ENCODE measurements around the gene TBC1D8. TPM values are rescaled to one million over a fixed set of nuclear protein-coding genes. Genes with fewer than 3 reads are reported as not detected.

The TBC1D8 gene
- total and polyA plus RNA-seq, 4 donors = 10.4 to 38.6 (median 13.4) TPM

DNA sequence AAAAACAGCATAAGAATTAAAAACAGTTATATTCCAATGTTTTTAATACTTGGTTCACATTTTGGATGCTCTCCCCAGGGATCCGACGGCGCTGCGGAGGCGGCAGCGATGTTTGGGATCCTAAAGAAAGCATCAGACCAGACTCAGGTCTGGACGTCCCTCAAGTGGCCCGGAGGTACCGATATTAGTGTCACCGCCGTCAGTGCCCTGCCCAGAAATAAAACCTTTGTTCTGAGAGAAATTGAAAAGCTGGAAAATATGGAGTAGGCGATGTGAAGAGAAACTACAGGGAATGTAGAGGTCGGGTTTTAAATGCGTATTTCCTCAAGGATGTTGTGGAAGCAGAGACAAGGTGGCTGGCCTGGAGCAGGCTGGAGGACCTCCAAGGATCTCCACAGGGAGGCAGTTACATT is 683 bp upstream of the TBC1D8 start:
- Histone ChIP-seq H3K9ac (ENCODE audit: low read depth in 1 of 2, low read length in 2 of 2) (peak overlapping the region; percentile 54 to 79), H3K27me3 (ENCODE audit: control insufficient read depth in 4 of 4, insufficient read depth in 4 of 4, low read length in 3 of 4) (no peaks in the 10 kb centered on the region), H3K9me3 (ENCODE audit: control insufficient read depth in 4 of 4, low read length in 3 of 4) (no peaks in the 10 kb centered on the region), H3K36me3 (ENCODE audit: control insufficient read depth in 4 of 4, insufficient read depth in 3 of 4, low read depth in 1 of 4, low read length in 3 of 4) (no peaks in the 10 kb centered on the region), H3K4me3 (ENCODE audit: low read depth in 1 of 3, low read length in 3 of 3) (peak overlapping the region; percentile 71 to 97 (median 85)), H3K27ac (ENCODE audit: low read depth in 1 of 2, low read length in 2 of 2) (peak overlapping the region; percentile 88 to 89), H3K4me1 (ENCODE audit: control insufficient read depth in 4 of 4, insufficient read depth in 4 of 4, low read length in 3 of 4) (peaks cover 11 to 36% (median 26%) of the 10 kb centered on the region in 4 donors)
- DNase-seq (ENCODE audit: low spot score) = no peak
- WGBS = 12% methylated on average over 14 of the region's 14 CpGs
- TF ChIP-seq, protein P1, sequence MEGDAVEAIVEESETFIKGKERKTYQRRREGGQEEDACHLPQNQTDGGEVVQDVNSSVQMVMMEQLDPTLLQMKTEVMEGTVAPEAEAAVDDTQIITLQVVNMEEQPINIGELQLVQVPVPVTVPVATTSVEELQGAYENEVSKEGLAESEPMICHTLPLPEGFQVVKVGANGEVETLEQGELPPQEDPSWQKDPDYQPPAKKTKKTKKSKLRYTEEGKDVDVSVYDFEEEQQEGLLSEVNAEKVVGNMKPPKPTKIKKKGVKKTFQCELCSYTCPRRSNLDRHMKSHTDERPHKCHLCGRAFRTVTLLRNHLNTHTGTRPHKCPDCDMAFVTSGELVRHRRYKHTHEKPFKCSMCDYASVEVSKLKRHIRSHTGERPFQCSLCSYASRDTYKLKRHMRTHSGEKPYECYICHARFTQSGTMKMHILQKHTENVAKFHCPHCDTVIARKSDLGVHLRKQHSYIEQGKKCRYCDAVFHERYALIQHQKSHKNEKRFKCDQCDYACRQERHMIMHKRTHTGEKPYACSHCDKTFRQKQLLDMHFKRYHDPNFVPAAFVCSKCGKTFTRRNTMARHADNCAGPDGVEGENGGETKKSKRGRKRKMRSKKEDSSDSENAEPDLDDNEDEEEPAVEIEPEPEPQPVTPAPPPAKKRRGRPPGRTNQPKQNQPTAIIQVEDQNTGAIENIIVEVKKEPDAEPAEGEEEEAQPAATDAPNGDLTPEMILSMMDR (IDR thresholded peaks at IDR 0.05; ENCODE audit: low read depth, low read length, missing input control) = no peak
- TF ChIP-seq, protein P2, sequence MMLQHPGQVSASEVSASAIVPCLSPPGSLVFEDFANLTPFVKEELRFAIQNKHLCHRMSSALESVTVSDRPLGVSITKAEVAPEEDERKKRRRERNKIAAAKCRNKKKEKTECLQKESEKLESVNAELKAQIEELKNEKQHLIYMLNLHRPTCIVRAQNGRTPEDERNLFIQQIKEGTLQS (IDR thresholded peaks at IDR 0.05) = no peak
- no peak for TF ChIP-seq GABPA (IDR thresholded peaks at IDR 0.05 in 1 of 2, conservative IDR thresholded peaks at IDR 0.05 in 1 of 2)
- no peak for TF ChIP-seq RXRA (IDR thresholded peaks at IDR 0.05)
- peak; percentile 2 for TF ChIP-seq SP1 (IDR thresholded peaks at IDR 0.05)
- no peak for TF ChIP-seq MAX (IDR thresholded peaks at IDR 0.05)
- TF ChIP-seq NR2F2 (IDR thresholded peaks at IDR 0.05) = no peak
- no peak for TF ChIP-seq JUND (IDR thresholded peaks at IDR 0.05)
- no peak for TF ChIP-seq TAF1 (conservative IDR thresholded peaks at IDR 0.05)

- Histone ChIP-seq H3K36me3 (ENCODE audit: control insufficient read depth in 4 of 4, insufficient read depth in 3 of 4, low read depth in 1 of 4, low read length in 3 of 4) (no peaks in the 10 kb centered on the region), H3K4me3 (ENCODE audit: low read depth in 1 of 3, low read length in 3 of 3) (peak overlapping the region; percentile 65 to 97 (median 74)), H3K27me3 (ENCODE audit: control insufficient read depth in 4 of 4, insufficient read depth in 4 of 4, low read length in 3 of 4) (no peaks in the 10 kb centered on the region), H3K4me1 (ENCODE audit: control insufficient read depth in 4 of 4, insufficient read depth in 4 of 4, low read length in 3 of 4) (peaks cover 12 to 37% (median 26%) of the 10 kb centered on the region in 4 donors), H3K27ac (ENCODE audit: low read depth in 1 of 2, low read length in 2 of 2) (peak overlapping the region; percentile 44 to 73), H3K9ac (ENCODE audit: low read depth in 1 of 2, low read length in 2 of 2) (peak overlapping the region; percentile 79 to 92), H3K9me3 (ENCODE audit: control insufficient read depth in 4 of 4, low read length in 3 of 4) (no peaks in the 10 kb centered on the region)
- no peak for TF ChIP-seq EGR1 (IDR thresholded peaks at IDR 0.05; ENCODE audit: low read depth in 2 of 2)
- TF ChIP-seq NR2F2 (IDR thresholded peaks at IDR 0.05) = no peak
- no peak for TF ChIP-seq RXRA (IDR thresholded peaks at IDR 0.05)
- TF ChIP-seq, protein P1 (IDR thresholded peaks at IDR 0.05; ENCODE audit: low read depth, low read length, missing input control) = no peak
- peak; percentile 2 to 26 for TF ChIP-seq RAD21 (IDR thresholded peaks at IDR 0.05)
- 1% methylated on average over 76 of the region's 76 CpGs for WGBS
- DNase-seq (ENCODE audit: low spot score) = no peak
Observed at GRCh38 chr2:101150306-101151145, 656 bp downstream of the TBC1D8 start.
